ENCODE data around the gene GJC2. TPM values are rescaled to one million over a fixed set of nuclear protein-coding genes. Genes with fewer than 3 reads are reported as not detected.

Gene GJC2
- 1.7 TPM in 2 replicates for total RNA-seq

DNA sequence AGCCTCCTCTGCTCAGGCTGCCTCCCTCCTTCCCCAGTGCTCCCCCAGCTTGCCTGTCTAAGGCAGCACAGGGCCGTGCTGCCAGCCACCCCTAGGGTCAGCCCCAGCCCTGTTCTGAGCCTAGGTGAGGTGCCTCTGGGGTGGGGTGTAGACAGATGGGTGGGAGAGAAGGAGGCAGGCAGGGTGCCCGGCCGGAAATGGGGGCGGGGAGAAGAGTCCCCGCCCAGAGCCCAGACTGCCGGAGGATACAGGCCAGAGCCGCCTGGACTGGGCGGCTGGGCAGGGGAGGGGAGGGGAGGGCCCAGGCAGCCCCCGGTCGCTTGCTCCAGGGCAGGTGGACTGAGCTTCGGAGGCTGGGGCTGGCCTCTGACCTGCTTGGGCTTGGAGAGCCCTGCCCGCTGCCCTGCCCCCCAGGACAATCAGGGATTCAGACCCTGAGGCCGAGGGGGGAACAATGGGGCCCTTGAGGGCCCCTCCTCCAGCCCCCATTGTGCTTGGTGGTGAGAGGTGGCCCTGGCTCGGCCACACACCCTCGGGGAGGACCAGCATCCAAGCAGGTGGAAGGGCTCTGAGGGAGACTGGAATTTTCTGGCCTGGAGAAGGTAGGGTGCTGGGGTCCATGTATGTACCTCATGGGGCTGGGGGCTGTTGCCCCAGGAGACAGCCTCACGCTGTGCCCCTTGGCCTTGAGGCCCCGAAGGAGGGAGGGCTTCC is at the start of gene GJC2:
Gene GJC2, plus strand, starts transcription at position 525 of the 714 bp plus-strand sequence. CDS start 7,829 bp downstream, outside the sequence.

DNA sequence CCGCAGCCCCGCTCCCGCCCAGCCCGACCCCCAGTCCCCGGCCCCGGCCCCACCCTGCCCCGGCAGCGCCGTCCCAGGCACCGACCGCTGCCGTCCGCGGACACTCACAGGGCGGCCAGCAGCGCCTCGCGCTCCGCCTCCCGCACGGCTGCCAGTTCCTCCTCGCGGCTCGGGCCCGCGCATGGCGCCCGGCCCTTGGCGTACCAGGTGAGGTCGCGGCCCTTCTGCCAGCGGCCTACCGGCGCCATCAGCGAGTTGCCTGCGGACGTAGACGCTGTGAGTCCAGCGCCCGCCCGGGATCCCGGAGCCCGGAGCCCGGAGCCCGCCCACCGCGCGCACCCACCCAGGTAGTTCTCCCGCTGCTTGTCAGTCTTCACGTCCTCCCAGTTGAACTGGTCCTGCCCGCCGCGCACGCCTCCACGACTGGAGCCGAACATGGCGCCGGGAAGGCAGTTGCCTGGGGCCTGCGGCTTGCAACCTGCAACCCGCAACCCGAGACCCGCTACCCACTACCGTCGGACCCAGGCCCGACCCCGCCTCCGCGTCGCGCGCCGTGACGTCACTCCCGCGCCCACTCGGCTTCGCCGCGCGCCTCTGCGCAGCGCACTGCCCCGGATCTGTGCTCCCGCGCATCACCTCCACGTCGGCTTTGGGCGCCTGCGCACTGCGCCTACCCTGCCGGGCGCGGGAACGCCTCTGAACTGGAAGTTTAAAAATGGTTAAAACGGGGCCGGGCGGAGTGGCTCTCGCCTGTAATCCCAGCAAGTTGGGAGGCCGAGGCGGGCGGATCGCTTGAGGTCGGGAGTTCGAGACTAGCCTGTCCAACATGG is 46.7 kb upstream of the GJC2 start, which contains the start of gene C1orf35:
Gene C1orf35, minus strand, starts transcription at position 535 of the 830 bp plus-strand sequence. Its CDS starts 98 bp downstream, at position 437.

DNA sequence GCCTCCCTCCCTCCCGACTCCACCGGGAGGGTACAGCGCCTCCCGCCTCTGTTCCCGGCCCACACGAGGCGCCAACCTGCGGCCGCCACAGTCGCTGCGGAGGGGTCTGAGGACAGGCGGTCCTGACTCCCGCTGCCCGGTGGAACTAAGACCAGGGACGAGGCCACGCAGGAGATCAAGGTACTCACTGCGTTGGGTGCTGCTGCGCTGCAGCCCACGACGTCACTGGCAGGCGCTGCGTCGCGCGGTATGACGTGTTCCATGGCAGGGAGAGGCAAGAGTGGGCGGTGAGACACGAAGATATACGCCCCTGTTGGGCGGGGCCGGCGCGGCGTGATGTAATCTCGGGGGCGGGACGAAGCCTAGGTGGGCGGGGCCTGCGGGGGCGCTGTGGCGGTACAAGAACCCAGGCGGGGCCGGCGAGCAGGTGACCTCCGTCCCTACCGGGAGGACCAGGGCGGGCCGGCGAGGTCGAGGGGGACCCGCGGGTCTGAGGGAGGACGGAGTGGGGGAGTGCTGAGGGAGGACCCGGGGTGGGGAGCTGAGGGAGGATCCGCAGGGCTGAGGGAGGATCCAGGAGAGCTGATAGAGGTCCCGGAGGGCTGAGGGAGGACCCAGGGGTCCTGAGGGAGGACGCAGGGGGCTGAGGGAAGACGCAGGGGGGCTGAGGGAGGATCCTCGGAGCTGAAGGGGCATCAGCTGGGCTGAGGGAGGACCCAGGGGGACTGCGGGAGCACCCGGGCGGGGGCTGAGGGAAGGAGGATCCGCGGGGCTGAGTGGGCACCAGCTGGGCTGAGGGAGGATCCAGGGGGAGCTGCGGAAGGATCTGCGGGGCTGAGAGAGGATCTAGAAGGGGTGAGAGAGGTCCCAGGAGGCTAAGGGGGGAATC is 40.4 kb upstream of the GJC2 start, which contains the start of gene MRPL55:
Gene MRPL55, minus strand, starts transcription at position 227 of the 889 bp plus-strand sequence. CDS start 1,039 bp downstream, outside the sequence.

DNA sequence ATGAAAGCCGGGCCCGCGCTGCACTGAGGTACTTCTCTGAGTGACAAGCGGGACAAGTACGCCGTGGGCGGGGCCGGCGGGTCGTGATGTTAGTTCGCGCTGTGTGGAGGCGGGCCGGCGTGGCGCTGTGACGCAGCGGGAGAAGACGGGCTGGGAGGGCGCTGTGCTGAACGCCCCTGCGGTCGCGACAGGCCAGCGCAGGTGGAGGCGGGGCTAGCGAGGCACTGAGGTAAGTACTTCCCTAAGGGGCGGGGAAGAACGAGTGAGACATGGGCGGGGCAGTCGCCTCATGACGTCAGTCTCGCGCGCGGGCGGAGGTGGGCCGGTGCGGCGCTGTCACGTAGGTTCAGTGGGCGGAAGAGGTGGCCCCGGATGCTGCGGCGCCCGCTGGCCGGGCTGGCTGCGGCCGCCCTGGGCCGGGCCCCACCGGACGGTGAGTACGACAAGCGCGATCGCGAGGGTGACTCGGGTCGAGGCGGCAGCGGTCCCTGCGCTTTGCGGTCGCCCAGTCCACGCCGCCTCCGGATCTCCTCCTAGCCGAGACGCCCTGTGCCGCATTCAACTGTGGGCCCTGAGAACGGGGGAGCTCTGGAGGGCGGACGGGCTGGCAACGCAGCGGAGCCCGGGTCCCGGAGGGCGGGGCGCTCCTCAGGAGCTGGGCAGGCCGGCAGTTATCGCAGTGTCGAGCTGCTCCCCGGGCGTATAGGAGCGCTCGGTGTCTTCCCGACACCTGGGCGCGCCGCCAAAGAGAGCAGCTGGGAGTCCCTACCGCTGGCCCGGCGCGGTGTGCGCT is 9.6 kb upstream of the GJC2 start, which contains the start of gene GUK1:
Gene GUK1, plus strand, starts transcription at position 349 of the 793 bp plus-strand sequence. Its CDS starts 24 bp downstream, at position 373.

DNA sequence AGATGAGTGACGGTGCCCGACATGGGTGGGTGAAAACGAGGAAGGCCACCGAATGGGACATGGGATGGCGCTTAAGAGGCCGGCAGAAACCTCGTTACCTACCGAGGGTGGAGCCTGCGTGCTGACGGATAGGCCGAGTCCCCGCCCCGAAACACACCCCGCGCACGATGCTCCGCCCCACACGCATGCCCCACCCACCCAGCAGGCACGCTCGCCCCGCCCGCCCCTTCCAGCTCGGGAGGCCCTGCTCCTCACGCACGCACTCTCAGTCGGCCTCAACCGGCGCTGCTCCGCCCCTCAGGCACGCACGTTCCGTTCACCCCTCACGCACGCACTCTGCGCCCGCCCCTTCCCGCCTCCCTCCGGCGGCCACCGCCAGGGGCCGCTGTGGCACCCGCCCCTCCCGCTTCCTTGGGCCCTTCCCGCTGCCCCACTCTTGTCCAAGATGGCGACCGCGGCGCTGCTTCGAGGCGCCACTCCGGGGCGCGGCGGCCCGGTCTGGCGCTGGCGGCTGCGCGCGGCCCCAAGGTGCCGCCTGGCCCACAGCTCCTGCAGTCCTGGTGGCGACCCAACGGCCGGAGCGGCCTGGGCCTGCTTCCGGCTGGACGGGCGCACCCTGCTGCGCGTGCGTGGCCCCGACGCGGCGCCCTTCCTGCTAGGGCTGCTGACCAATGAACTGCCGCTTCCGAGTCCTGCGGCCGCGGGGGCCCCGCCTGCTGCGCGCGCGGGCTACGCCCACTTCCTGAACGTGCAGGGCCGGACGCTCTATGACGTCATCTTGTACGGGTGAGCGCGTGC is 15.8 kb downstream of the GJC2 start, which contains the start of gene IBA57:
Gene IBA57, plus strand, starts transcription at position 433 of the 798 bp plus-strand sequence. Its CDS starts 13 bp downstream, at position 446.

DNA sequence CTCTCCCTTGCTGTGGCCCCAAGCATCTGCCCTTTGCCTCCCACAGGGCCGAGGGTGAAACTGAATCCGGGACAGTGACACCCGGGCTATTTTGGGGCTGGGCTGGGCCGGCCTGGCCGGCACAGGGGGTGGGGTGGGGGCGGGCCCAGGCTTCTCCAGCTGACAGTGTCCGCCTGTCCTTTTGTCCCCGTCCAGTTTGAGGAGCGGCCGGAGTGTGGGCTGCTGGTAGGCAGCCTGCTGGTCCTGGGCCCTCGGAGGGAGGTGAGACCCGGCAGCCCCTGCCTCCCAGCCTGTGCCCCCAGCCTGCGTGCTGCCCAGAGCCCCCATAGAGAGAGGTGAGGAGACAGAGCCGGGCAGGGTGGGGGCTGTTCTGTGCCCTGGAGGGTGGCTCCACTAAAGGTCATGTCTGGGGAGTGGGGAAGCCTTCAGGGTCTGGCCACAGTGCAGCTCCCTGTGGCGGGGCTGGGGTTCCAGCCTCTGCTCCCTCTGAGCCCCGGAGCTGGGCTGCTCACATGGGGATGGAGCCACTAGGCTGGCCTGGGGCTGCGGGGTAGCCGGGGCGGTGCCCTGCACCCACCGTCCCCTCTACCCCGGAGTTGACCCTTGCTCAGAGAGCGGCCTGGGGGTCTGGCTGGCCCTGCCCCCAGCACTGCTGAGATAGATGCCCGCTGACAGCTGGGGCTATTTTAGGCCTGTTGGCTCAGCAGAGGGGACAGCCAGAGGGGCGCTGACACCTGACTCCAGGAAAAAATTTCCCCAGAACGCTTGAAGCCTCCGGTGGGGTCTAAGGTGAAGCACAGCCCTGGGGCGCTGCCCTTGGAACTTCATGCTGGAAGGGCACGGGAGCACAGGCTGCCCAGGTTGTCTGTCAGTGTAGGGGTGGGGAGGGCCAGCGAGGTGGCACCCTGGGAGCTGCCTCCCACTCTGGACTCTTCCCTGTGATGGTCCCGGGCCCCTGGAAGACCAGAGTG is 58.4 kb downstream of the GJC2 start, which contains the start of gene OBSCN:
Gene OBSCN, plus strand, starts transcription at position 194 of the 971 bp plus-strand sequence. CDS start 3,740 bp downstream, outside the sequence.

Other genes starting within 250 kb of the GJC2 start
- 1.9 and 3.2 TPM in 2 replicates for gene WNT9A, start 202.0 kb upstream of the GJC2 start, total RNA-seq
- under 0.01 TPM in 1 of 2 replicates, not detected in the other for gene WNT3A, start 142.9 kb upstream of the GJC2 start, total RNA-seq
- 201 and 208 TPM in 2 replicates for gene ARF1, start 67.2 kb upstream of the GJC2 start, total RNA-seq
- gene C1orf35, start 46.6 kb upstream of the GJC2 start, total RNA-seq: 11.3 and 13.7 TPM in 2 replicates
- gene MRPL55, start 40.6 kb upstream of the GJC2 start, total RNA-seq: 61.8 and 71.3 TPM in 2 replicates
- 409 and 561 TPM in 2 replicates for gene GUK1, start 9.7 kb upstream of the GJC2 start, total RNA-seq
- 3.9 and 7.0 TPM in 2 replicates for gene IBA57, start 15.9 kb downstream of the GJC2 start, total RNA-seq
- 5.3 and 15.7 TPM in 2 replicates for gene OBSCN, start 58.1 kb downstream of the GJC2 start, total RNA-seq